Colon (tissue), 2 donors: ENCODE data around the gene TLX2.

Source experiments
- FAIRE-seq: peaks from 2 replicates; lab custom pipeline; 2012; peaks lifted over from hg19 to GRCh38; lab: Jason Lieb, UNC
- donor health status: control.
- donor health status: control.

Gene TLX2

DNA sequence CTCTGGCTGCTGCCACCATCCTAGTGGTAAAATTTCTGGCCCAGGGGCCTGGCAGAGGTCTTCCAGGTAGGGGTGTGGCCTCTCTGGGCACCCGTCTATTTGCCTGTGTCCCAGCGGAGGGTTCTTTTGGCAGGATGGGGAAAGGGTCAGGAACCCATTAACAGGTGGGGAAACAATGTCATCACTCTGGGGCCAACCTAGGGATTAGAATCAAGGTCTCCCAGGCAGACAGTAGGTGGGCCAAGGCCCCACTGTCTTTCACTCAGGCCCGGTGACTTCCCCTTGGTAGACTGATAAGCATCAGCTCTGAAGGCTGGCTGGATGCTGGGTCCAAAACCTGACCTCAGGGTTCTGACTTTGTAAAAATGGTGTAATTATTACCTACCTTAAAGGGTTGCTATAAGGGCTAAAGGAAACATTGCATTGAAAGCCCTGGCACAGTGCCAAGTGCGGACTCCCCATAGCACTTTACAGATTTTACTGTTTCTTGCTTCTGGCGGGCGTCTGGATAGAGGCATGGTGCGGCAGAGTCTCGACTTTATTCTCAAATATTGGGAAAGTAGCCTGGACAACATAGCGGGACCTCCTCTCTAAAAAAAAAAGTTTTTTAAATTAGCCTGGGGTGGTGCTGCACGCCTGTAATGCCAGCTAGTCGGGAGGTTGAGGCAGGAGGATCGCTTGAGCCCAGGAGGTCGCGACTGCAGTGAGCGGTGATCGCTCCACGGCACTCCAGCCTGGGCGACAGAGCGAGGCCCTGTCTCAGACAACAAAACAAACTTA, 17.1 kb upstream of the TLX2 start:
- FAIRE-seq, result no peak

DNA sequence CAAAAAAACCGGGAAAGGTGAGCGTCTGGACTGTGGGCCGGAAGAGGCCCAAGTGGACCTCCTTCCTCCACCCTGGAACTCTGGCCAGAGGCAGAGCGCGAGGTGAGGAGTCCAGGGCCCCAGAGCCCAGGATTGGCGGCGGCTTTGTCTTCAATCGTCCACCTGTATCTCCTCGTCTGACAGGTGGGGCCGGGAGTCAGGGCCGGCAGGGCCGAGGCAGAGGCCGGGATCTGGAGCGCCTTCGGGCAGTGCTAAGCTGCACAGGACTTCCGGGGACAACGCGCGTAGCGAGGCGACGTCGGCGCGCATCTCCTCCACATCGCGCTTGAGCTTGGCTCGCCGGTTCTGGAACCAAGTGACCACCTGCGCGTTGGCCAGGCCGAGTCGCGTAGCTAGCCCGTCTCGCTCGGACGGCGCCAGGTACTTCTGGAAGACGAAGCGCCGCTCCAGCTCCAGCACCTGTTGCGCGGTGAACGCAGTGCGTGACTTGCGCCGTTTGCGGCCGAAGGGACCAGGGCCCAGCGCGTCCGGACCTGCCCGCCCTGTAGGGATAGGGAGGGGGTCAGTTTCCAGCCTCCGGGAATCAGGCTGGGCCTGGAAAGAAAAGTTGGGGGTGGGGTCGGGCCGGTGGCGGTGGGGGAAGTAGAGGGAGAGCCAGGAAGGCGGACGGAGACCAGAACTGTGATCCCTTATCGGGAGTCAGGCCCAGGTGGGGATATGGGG, 16.3 kb upstream of the TLX2 start:
- FAIRE-seq, result no peak

DNA sequence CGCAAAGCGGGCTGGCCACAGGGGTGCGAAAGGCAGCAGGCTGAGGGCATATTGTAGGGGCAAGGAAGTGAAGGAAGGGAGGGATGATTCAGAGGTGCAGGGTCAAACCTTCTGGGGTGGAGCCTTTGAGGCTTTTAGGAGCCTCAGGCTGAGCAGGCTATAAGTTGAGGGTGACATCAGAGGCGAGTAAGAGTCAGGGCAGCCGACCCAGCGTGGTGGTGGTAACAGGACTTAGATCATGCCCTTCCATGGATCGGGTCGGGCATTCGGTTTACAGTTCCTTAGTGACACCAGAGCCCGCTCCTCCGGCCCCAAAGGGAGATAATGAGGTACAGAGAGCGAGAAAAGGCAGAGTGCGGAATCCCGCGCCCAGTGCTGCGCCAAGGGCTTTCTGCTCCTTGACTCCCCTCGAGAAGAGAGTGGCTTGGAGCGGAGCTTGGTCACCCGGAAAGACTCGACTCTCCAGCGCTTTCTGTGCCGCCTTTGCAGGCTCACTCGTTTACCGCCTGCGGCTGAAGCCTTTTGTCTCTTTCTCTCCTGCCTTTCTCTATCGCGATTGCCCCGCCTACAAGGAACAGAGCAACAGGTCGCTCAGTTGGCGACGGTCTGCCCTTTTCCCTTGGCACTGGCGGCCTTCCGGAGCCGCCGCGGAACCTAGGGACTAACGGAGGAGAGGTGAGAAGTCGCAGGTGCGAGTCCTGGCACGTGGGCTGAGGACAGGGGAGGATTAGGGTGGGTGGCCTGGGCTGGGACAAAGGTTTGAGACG, 15.6 kb upstream of the TLX2 start:
- FAIRE-seq, result no peak

DNA sequence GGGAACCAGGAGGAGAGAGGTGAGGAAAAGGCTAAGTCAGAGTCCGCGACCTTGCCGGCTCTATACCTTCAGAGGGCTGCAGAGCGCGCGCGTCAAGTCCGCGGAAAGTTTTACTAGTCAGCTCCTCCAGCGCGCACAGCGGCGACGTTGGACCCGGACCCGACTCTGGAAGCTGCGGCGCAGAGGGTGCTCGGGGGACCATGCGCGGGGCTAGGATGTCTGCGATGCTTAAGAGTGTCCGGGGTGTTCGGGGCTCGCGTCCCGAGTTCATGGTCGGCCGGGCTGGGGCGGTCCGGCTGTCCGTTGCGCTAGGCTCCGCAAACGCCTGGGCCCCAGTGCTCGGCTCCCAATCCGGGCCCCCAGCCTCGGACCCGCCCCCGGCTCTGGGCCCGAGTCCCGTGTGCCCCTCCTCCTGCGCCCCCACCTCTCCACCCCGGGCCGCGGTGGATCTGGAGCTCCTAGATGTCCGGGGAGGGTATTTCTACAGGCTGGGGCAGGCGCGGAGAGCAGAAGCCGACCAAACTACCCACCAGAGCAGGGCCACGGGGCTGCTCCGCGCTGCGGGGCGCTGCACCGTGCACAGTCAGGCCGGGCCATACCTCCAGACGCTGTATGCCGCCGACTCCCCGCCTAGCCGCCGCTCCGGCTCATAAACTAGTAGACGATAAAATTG, 14.8 kb upstream of the TLX2 start, which contains the start of gene LBX2:
TSS of gene LBX2 (minus strand) at position 337 of the 673 bp plus-strand sequence. CDS start at position 271, 66 bp downstream.
- no peak for FAIRE-seq

DNA sequence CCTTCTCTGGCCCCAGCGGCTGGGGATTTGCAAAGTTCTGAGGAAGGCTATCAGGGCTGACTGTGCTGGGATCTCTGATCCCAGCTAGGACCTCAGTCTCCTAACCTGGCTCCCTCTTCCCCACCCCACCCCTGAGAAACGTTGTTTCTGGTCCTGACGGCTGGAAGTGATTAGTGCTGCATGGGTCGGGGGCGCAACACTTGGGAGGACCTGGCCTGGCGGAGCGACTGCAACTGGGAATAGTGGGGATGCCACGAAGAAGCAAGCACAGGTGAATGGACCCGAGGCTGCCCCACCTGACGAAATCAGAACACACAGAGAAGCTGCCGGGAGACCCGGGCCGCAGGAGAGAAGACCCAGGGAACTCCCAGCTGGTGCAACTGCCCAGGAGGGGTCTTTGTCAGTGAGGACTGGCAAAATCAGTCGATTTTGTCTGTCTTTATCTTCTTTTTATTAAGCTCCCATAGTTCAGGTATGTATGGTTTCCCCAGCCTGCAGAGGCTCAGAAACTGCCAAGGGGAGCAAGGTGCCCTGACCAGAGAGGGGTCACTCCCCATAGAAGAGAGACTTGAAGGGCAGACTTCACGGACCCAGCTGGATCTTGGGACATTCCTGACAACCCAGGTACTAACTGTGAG, 14.2 kb upstream of the TLX2 start:
- FAIRE-seq, result no peak

DNA sequence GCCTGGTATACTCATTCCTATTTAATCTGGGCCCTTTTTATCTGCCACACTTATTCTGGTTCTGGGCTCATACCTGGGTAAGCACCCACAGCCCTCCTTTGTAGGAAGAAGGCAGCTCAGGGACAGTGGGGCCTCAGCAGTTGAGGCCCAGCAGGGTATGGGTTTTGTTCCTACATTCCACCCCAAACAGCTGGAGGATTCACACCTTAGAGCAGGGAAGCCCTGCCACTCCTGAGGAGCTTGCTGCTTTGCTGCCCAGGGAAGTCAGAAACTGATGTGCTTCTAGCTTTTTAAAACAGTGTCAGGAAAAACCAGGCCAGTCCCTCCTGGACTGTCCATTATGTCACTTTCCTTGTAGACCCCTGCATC, 13.7 kb upstream of the TLX2 start:
- no peak for FAIRE-seq

DNA sequence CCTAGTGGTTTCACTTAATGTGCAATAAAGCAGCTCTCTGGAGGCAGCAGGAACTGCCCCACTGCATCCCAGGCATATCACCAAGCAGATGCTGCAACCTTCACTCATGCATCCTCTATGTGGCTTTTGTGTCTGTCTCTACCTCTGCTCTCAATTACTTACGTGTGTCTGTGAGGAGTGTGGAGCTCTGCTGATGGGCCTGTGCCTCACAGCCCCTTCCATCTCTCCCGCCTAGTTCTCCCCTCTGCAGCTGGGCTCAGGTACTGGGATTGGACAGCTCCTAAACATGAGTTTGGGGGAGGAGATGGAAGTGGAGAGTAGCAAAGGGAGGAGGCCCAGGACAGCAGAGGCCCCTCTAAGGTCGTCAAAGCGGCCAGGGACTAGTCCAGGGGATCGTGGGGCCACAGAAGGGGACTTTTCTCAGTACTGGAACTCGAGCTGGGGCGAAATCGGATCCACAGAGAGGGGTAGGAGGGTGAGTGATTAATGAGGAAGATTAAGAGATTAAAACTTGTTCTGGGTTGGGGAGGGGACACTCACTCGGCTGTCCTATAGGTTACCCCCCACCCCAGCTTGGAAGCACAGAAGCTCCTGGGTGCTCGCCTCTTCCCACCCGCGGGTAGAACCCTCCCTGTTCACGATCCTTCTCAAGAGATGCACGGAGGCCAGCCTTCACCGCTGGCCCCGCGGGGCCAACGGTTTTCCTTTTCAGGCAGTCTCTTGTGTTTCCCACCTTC, 12.7 kb upstream of the TLX2 start:
- FAIRE-seq, result no peak

DNA sequence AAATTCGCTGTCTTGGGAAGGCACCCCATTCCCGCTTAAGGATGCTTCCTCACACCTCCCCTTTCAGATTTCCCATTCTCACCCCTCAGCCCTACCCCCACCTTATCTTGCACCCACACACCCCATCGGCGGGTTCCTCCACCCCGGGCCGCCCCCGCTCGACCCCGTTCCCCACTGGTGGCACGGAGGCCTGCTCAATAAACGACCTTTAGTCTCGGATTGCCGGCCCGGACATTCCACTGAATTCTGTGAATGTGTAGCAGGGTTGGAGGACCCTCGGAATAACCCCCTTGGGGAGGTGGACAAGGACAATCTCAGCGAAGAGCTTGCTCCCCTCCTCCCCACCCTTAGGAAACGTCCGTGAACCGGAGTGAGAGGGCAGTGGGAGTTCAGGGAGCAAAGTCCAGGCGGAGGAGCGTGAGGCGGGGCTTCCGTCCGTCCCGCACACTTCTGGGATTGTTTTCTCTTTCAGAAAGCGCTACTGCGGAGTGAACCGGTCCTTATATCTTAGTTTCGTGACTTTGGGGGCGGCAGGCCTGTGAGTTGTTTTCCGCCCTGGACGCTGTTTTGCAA, 12.0 kb upstream of the TLX2 start:
- no peak for FAIRE-seq

DNA sequence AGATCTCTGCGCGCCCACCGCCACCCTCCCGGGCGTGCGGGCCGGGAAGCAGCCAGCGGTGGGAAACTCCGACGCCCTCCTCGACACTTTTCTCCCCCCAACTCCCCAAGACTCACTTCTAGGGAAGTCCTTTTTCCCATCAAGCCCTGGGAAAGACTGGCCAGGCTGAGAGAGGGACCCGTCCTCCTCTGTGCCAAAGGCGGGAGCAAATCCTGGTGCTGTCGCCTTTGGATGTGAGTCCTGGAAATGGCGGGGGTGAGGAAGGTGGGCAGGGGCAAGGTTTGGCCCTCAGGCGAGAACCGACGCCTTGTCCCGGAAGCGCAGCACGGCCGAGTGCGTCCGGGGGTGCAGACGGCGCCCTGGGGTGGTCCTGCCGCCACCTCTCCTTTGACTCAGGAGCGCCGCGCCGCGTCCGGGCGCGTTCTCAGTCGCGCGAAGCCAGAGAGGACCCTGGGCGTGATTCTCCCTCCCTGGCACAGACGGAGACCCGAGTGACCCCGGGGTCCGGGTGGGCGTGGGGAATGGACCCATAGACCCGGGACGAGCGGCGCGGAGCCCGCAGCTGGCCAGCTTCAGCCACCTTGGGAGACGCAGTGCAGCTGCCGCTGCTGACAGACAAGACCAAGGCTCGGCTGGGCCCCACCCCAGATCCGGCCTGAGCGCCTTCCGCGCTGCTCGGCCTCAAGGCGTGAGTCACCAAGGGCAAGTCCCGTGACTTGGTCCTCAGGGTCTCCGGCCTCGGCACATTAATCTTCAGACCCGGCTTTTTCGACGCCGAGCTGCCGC, 11.3 kb upstream of the TLX2 start:
- no peak for FAIRE-seq

DNA sequence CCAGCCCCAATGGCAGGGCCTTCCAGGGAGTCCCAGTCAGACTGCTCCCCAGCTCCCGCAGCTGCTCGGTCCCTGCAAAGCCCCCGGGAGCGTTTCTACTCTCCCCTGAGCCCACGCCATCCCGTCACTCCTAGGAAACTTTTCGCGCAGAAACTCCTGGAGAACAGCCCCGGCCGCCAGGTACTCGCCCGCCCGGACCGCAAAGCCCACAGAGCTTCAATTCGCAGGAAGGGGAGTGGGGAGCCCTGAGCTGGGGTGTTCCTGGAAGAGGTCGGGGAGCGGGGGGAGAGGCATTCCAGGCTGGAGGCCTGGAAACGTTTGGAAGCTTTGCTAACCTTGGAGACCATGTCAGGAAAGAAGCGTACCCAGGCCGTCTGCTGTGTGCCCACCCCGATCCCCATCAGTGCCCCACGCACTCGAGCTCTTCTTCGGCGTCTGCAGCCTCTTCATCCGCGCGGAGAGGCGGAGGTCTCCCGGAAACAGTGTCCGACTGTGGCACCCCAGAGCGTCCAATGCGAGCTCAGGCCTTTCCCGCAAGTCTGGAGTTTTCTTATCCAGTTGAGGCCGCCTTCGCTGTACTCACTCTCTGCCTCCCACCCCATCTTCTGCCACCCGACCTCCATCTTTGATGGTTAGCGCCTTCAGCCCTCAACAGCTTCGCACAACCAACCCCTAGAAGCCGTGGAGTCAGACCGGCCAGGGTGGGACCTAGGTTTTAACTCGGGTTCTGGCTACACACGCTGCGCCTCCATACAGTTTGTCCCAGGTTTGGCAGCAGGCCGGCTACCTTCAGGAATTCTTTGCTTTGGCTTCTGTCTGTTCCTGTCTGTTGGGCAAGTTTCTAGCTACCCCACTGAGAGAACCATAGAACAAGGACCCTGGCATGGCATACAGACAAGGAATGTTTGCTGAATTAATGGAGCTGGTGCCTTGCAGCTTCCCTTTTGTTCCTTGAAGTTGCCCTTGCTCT, 10.5 kb upstream of the TLX2 start:
- no peak for FAIRE-seq

DNA sequence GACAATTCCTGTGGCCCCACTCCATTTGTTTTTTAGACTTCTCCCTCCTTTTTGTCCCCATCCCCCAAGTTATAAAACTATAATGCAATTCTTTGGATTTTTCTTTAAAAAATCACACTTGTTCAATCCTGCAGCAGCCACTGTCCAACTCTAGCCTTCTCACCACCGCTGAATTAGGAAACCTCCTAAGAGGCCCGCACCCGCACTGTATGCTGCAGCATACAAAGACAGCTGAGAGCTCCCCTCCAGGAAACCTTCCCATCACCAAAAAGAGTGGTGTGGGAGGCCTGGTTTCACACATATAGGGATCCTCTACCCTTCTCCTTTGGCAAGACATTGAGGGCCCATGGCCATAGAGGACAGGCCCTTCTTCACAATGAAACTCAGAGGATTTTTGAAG, 9.7 kb upstream of the TLX2 start:
- no peak for FAIRE-seq

DNA sequence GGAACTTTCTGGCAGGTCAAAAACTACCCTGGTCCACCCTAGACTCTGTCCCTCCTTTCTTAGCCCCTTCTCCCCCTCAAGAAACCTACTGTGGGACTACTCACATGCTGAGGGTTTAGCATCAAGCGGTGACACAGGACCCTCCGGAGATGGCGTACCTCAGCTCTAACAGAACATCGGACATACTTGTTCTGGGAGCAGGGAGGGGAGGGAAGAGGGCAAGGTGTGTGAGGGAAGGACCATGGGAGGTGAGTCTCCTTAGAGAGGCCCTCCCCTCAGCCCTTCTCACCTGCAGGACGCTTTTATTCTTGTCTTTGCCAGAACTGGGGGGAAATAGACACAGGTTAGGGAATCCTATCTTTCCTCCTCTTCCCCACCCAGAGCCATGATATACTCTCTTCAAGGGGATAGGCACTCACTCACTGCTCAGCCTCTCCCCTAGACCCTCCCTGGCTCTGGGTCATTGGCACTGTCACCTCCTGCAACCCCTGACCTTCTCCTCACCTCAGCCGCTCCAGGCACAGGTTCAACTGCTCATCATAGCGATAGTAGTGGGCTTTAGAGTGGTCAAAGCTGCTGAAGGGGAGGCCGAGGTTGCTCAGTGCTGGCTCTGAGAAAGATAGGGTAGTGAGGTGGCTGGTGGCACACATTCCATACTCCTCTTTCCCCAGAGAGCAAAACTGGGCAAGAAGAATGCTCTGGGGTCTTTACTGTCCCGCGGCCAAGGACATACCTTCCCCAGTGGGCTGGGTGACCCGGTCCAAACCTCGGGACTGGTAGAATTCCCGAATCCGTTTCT, 8.6 kb upstream of the TLX2 start:
- FAIRE-seq, result no peak

DNA sequence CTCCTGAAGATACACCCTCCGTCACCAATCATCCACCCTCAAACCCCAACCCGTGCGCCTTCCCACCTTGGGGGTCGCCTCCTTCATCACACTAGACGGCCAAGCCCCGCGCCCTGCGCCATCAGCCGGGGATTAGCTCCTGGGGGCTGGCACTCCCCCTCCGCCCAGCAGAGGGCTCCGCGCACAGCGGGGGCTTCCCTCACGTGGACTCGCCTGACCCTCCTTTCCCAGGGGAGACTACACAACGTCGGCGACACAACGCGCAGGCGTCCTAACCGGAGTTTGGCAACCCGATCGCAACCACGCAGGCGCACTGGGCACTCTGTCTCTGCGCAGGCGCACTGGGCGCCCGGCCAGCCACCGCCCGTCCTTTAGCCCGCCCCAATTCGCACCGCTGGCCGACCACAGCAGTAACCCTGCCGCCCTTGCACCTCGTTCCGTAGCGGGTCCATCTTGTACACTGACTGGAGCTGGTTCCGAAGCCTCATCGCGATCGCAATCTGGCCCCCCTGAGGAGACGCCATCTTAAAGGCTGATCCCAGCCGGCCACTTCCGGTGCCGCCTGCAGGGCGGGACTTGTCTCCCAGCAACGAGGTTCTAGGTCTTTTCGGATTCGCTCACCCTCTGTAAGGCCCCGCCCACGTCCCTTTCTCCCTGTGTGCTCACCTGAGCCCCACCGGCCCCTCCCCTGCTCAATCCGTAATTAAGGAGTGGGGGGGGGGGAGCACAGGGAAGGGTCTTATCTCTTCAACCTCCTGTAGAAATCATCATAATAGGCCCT, 6.9 kb upstream of the TLX2 start, which contains the start of gene PCGF1:
TSS of gene PCGF1 (minus strand) at position 551 of the 781 bp plus-strand sequence. CDS start at position 524, 27 bp downstream.
- no peak for FAIRE-seq

DNA sequence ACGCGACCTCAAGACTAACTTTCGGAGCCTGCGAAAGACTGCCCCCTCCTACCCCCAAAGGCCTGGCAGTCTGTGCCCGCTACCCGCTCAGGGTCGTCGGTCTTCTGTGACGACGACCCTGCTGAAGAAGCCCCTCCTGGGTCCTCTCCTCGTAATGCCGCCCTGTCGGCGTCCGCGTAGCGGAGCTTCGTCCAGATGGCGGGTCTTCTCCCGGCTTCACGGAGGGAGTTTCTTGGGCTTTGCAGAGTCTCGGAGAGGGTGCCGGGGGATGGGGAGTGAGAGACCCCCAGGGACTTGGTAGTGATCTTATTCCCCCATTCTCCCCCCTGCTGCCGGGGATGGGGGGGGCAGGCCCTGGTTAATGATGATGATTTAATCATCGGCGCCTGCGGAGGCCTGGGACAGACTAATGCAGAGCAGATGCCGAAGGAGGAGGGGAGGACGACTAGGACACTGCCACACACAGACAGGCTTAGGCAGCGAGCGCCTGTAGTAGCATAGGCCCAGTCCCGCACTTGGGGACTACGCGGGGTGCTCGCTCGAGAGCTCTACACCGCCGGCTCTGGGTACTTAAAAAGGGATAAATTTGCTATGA, 6.2 kb upstream of the TLX2 start:
- no peak for FAIRE-seq

DNA sequence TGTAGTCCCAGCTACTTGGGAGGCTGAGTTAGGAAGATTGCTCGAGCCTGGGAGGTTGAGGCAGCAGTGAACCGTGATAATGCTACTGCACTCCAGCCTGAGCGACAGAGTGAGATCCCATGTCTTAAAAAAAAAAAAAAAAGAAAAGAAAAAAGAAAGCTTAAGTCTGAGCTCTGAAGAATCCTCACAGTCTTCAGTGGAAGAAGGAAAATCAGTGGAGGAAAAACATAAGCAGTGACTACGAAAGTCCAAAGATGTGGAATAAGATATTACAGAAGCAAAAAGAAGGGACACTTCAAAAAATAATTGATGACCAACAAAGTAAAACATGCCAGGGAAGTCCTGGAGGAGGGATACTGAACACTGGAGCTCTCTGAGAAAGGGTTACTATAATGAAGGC, 4.0 kb upstream of the TLX2 start:
- no peak for FAIRE-seq
